OCI-LY3 (cell line): Measurements from ENCODE around the gene DNAJC17.

Experiments
- EZH2phosphoT487 ChIP-seq: fragments of 200-600 bp; shearing (Covaris generic); IDR thresholded peaks from 2 replicates; pipeline ENCODE4 v1.6.1; 2018; ENCODE audit warnings: antibody characterized with exemption, mixed run types, low read depth
- TF ChIP-seq, protein P1 (sequence below): fragments of 200-600, 300-600 bp; sonication (generic); IDR thresholded peaks from 2 replicates; pipeline ENCODE4 v1.5.1; 2014; ENCODE audit warnings: antibody characterized with exemption, low read length, low read depth

DNA sequence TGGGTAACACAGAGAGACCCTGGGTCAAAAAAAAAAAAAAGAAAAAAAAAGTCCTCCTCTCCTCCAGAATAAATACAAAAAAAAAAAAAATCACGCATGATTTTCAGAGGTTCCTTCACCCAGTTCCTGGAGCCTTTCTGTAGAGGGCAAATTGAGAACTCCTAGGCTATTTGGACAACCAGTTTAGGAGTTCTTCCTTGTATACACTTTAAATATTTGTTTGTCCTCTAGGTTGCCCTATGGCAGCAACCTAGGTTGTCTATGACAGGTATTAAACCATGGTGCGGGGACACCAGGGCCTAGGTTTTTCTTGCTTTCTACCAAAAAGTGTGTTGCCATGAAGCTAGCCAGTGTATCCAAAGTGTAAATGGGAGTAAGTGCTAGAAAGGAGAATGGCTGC, 4.2 kb downstream of the DNAJC17 start:
- TF ChIP-seq, protein P1, sequence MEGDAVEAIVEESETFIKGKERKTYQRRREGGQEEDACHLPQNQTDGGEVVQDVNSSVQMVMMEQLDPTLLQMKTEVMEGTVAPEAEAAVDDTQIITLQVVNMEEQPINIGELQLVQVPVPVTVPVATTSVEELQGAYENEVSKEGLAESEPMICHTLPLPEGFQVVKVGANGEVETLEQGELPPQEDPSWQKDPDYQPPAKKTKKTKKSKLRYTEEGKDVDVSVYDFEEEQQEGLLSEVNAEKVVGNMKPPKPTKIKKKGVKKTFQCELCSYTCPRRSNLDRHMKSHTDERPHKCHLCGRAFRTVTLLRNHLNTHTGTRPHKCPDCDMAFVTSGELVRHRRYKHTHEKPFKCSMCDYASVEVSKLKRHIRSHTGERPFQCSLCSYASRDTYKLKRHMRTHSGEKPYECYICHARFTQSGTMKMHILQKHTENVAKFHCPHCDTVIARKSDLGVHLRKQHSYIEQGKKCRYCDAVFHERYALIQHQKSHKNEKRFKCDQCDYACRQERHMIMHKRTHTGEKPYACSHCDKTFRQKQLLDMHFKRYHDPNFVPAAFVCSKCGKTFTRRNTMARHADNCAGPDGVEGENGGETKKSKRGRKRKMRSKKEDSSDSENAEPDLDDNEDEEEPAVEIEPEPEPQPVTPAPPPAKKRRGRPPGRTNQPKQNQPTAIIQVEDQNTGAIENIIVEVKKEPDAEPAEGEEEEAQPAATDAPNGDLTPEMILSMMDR, result no peak
- TF ChIP-seq EZH2phosphoT487, result no peak
